PC-9 (cell line): ENCODE results near the gene PNCK. TPM values are rescaled to one million over a fixed set of nuclear protein-coding genes. Genes with fewer than 3 reads are reported as not detected.

Experiments
- BruUV-seq: library from RNA; stranded (reverse); fragments of 400-500 nt; replicated peaks from 2 replicates; lab custom pipeline; 2021; lab: Mats Ljungman, UMichigan
- CTCF ChIA-PET: fragments of 300-600 bp; sonication (Branson Sonifier 250); formaldehyde crosslinking; loops from one replicate; lab custom pipeline; 2022; ENCODE audit warnings: antibody characterized with exemption; lab: Charles Lee
- POLR2A ChIA-PET: fragments of 300-600 bp; sonication (Branson Sonifier 250); formaldehyde crosslinking; loops from one replicate; lab custom pipeline; 2022; ENCODE audit warnings: antibody characterized with exemption; ENCODE audit not compliant: unreplicated experiment; lab: Charles Lee
- DNase-seq, 2 experiments: peaks; one replicate each; pipeline versions ENCODE4 v3.0.0 to v3.0.0-alpha.2; 2015 to 2022; ENCODE audit warnings: mixed read lengths in 1 of 2
- H2AFZ ChIP-seq: fragments of 200-600 bp; sonication (generic); 2 replicates; pipeline ENCODE4 v1.8.1; 2017; ENCODE audit warnings: antibody characterized with exemption
- H3F3A ChIP-seq: fragments of 200-600 bp; sonication (generic); 2 replicates; pipeline ENCODE4 v1.8.1; 2017; ENCODE audit warnings: antibody characterized with exemption, mild to moderate bottlenecking, low read depth; ENCODE audit not compliant: insufficient read depth
- H3K27ac ChIP-seq: fragments of 200-600 bp; sonication (generic); 2 replicates; pipeline ENCODE4 v1.6.1; 2016; ENCODE audit warnings: mixed run types
- H3K27me3 ChIP-seq: fragments of 200-600 bp; sonication (generic); 2 replicates; pipeline ENCODE4 v1.6.1; 2016; ENCODE audit warnings: low read depth, mixed run types; ENCODE audit not compliant: insufficient read depth
- H3K36me3 ChIP-seq: fragments of 200-600 bp; sonication (generic); 2 replicates; pipeline ENCODE4 v1.6.1; 2016; ENCODE audit warnings: low read depth, mixed run types
- H3K4me1 ChIP-seq: fragments of 200-600 bp; sonication (generic); replicated peaks from 2 replicates; pipeline ENCODE4 v1.6.1; 2016; ENCODE audit warnings: mixed run types; ENCODE audit not compliant: insufficient read depth
- H3K4me2 ChIP-seq: fragments of 200-600 bp; sonication (generic); 2 replicates; pipeline ENCODE4 v1.6.1; 2017; ENCODE audit warnings: mixed run types
- H3K4me3 ChIP-seq: fragments of 200-600 bp; sonication (generic); 2 replicates; pipeline ENCODE4 v1.6.1; 2016; ENCODE audit warnings: mixed run types
- H3K79me2 ChIP-seq: fragments of 200-600 bp; sonication (generic); 2 replicates; pipeline ENCODE4 v1.6.1; 2017; ENCODE audit warnings: low read depth, mixed run types
- H3K9me2 ChIP-seq: fragments of 200-600 bp; sonication (generic); 2 replicates; pipeline ENCODE4 v1.8.1; 2017; ENCODE audit warnings: mild to moderate bottlenecking; ENCODE audit not compliant: insufficient read depth
- H3K9me3 ChIP-seq: fragments of 200-600 bp; sonication (generic); 2 replicates; pipeline ENCODE4 v1.8.1; 2016; ENCODE audit warnings: low read depth; ENCODE audit not compliant: insufficient read depth
- H4K20me1 ChIP-seq: fragments of 200-600 bp; sonication (generic); 2 replicates; pipeline ENCODE4 v1.8.1; 2017; ENCODE audit not compliant: insufficient read depth
- CTCF ChIP-seq: fragments of 200-600 bp; sonication (generic); conservative IDR thresholded peaks from 2 replicates; pipeline ENCODE4 v1.6.1; 2017; ENCODE audit warnings: mixed run types, antibody characterized with exemption, mild to moderate bottlenecking, moderate library complexity
- EZH2 ChIP-seq: fragments of 200-600 bp; sonication (generic); IDR thresholded peaks from 2 replicates; pipeline ENCODE4 v1.8.0; 2017; ENCODE audit warnings: antibody characterized with exemption, low read depth
- intact Hi-C: fragments of 100-400 bp; cut with micrococcal nuclease; formaldehyde crosslinking; loops from one replicate; pipeline ENCODE4 v1.10.0; 2022; ENCODE audit not compliant: unreplicated experiment
- total RNA-seq: library from RNA; stranded (reverse); gene quantifications from 2 replicates; pipeline ENCODE4 v1.2.3, GENCODE V29; 2021

The PNCK gene
- total RNA-seq, 1 experiment from 2014 or later: 1.0 TPM

- no peaks in the 10 kb centered on the region for H3K36me3 ChIP-seq
- H3K4me3 ChIP-seq: no peak overlapping the region
- H3K27ac ChIP-seq: no peak overlapping the region
- H3K9me3 ChIP-seq: no peaks in the 10 kb centered on the region
- DNase-seq: no peak
- H3K27me3 ChIP-seq: peaks cover 79% of the 10 kb centered on the region
- POLR2A ChIA-PET: no interaction called here
- intact Hi-C loops: no loop called here
- TF ChIP-seq EZH2 (no peak), CTCF (no peak)
- no peaks in the 10 kb centered on the region for H3K9me2 ChIP-seq
- no peaks in the 10 kb centered on the region for H3F3A ChIP-seq
- H3K79me2 ChIP-seq: no peaks in the 10 kb centered on the region
- no peaks in the 10 kb centered on the region for H4K20me1 ChIP-seq
- no peaks in the 10 kb centered on the region for H3K4me1 ChIP-seq
- CTCF ChIA-PET: no interaction called here
- no TSS peak for BruUV-seq
- H2AFZ ChIP-seq: no peak overlapping the region
- H3K4me2 ChIP-seq: no peak overlapping the region
These were observed 39.4 kb downstream of the PNCK start for GRCh38 chrX:153634236-153634635.

GRCh38 chrX:153633607-153634180 is 39.9 kb downstream of the PNCK start:
- intact Hi-C loops: no loop called here
- DNase-seq: no peak
- Histone ChIP-seq H3K79me2 (no peaks in the 10 kb centered on the region), H3F3A (no peaks in the 10 kb centered on the region), H3K9me2 (no peaks in the 10 kb centered on the region), H3K27me3 (peaks cover 82% of the 10 kb centered on the region), H3K4me1 (no peaks in the 10 kb centered on the region), H3K9me3 (no peaks in the 10 kb centered on the region), H3K27ac (no peak overlapping the region), H3K36me3 (no peaks in the 10 kb centered on the region), H3K4me2 (no peak overlapping the region), H3K4me3 (no peak overlapping the region), H4K20me1 (no peaks in the 10 kb centered on the region), H2AFZ (no peak overlapping the region)
- ChIA-PET POLR2A (no interaction called here), CTCF (no interaction called here)
- BruUV-seq: no TSS peak
- no peak for TF ChIP-seq EZH2
- no peak for TF ChIP-seq CTCF

- no peak for TF ChIP-seq CTCF
- no peak for TF ChIP-seq EZH2
- no peak overlapping the region for H3K4me3 ChIP-seq
- H3K9me3 ChIP-seq: no peaks in the 10 kb centered on the region
- POLR2A ChIA-PET: no interaction called here
- H3K27ac ChIP-seq: no peak overlapping the region
- intact Hi-C loops: no loop called here
- no peaks in the 10 kb centered on the region for H3F3A ChIP-seq
- H3K4me1 ChIP-seq: no peaks in the 10 kb centered on the region
- no peaks in the 10 kb centered on the region for H4K20me1 ChIP-seq
- no peaks in the 10 kb centered on the region for H3K36me3 ChIP-seq
- H3K9me2 ChIP-seq: no peaks in the 10 kb centered on the region
- peaks cover 84% of the 10 kb centered on the region for H3K27me3 ChIP-seq
- no peak for DNase-seq
- no peak overlapping the region for H3K4me2 ChIP-seq
- H2AFZ ChIP-seq: no peak overlapping the region
- H3K79me2 ChIP-seq: no peaks in the 10 kb centered on the region
- CTCF ChIA-PET: no interaction called here
- no TSS peak for BruUV-seq
These were observed 40.6 kb downstream of the PNCK start for GRCh38 chrX:153633048-153633447.
